ENCODE data around the gene MIER1.

The MIER1 gene

GRCh38 chr1:67031859-67032247 is 107.1 kb downstream of the MIER1 start:
- H3K9ac ChIP-seq (ENCODE audit: insufficient read length, low read depth) = no peak overlapping the region
- peaks cover 4% of the 10 kb centered on the region for H3K36me3 ChIP-seq (ENCODE audit: insufficient read depth, insufficient read length, low read length)

More at GRCh38 chr1:67031859-67032247, 107.1 kb downstream of the MIER1 start:
- no peak overlapping the region for H3K4me3 ChIP-seq (ENCODE audit: insufficient read length, low read depth)
- no peaks in the 10 kb centered on the region for H3K27me3 ChIP-seq (ENCODE audit: insufficient read depth, insufficient read length)
- no peaks in the 10 kb centered on the region for H3K4me1 ChIP-seq (ENCODE audit: insufficient read depth, insufficient read length)
- no peaks in the 10 kb centered on the region for H3K9me3 ChIP-seq (ENCODE audit: insufficient read depth, low read length)
- TF ChIP-seq ZNF274 (IDR thresholded peaks at IDR 0.05; ENCODE audit: low read depth, low read length) (no peak), SUZ12 (IDR thresholded peaks at IDR 0.05; ENCODE audit: extremely low read depth, insufficient read depth, insufficient read length) (no peak), YY1 (IDR thresholded peaks at IDR 0.05; ENCODE audit: insufficient read depth, insufficient read length) (no peak)
- DNase-seq (ENCODE audit: low read depth, low spot score) = no peak

All from NT2/D1 (cell line).